Measurements from ENCODE around the gene CST1. TPM values are rescaled to one million over a fixed set of nuclear protein-coding genes. Genes with fewer than 3 reads are reported as not detected.
"Not testable (repeated sequence)": the region's sequence is repeated elsewhere in the genome, so short reads cannot be mapped to it uniquely, and the experiment has no call there.

Gene CST1, protein sequence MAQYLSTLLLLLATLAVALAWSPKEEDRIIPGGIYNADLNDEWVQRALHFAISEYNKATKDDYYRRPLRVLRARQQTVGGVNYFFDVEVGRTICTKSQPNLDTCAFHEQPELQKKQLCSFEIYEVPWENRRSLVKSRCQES
- 0.15 TPM in 1 of 2 replicates, not detected in the other for total RNA-seq (2014; rRNA removed; shearing (Covaris generic))

- DNase-seq (ENCODE audit: low spot score) = not testable (repeated sequence)
Measured at GRCh38 chr20:23750786-23751185, at the start of gene CST1. Gene CST1, minus strand, starts transcription at chr20:23750935. Its CDS starts 69 bp downstream, at chr20:23750866.

GRCh38 chr20:23799216-23799847 is 48.6 kb upstream of the CST1 start:
- not testable (repeated sequence) for DNase-seq (ENCODE audit: low spot score)

GRCh38 chr20:23795526-23795925 is 44.8 kb upstream of the CST1 start:
- DNase-seq (ENCODE audit: low spot score) = no peak

- no peak for DNase-seq (ENCODE audit: low spot score)
Measured at GRCh38 chr20:23794841-23795240, 44.1 kb upstream of the CST1 start.

DNA sequence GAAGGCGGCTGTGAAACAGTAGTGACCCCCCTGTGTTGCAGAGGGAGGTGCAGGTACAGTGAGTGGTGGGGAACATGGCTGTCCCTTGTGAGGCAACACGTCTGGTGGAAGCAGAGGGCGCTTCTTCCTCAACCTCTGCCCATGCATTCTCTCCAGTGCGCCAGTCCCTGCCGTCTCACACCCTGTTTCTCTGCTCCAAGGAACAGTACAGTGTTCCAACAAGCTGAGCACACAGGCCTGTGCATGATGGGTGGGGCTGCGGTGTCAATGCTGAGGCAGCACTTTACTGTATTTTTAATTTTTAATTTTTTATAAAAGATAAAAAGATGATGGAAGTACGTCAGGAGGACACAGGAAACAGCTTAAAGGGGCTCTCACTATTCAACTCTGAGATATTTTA is 43.3 kb upstream of the CST1 start:
- DNase-seq (ENCODE audit: low spot score) = no peak

DNA sequence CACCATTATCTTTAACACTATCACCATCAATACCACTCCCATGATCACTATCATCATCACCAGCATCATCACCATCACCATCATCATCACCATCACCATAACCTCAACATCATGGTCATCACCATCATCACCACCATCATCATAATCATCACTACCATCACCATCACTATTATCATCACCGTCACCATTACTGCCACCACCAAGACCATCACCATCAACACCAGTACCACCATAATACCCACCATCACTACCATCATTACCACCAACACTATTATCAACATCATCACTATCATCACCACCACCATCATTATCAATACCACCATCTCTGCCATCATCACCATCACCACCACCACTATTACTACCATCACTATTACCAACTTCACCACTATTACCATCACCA is 32.7 kb upstream of the CST1 start:
- DNase-seq (ENCODE audit: low spot score) = no peak

- no peak for DNase-seq (ENCODE audit: low spot score)
Measured at GRCh38 chr20:23782366-23782983, 31.7 kb upstream of the CST1 start.

DNA sequence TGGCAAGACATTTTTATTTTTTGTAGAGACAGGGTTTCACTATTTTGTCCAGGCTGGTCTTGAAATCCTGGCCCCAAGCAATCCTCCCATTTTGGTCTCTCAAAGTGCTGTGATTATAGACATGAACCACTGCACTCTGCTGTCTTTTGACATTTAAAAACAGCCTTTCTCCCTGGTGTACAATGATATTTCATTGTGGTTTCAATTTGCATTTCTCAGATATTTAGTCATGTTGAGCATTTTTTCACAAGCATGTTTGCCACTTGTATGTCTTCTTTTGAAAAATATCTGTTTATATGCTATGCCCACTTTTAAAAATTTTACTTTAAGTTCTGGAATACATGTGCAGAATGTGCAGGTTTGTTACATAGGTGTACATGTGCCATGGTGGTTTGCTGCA is 27.9 kb upstream of the CST1 start:
- not testable (repeated sequence) for DNase-seq (ENCODE audit: low spot score)

- not testable (repeated sequence) for DNase-seq (ENCODE audit: low spot score)
Measured at GRCh38 chr20:23777380-23777779, 26.6 kb upstream of the CST1 start.

- no peak for DNase-seq (ENCODE audit: low spot score)
Measured at GRCh38 chr20:23776067-23776771, 25.5 kb upstream of the CST1 start.

- DNase-seq (ENCODE audit: low spot score) = no peak
Measured at GRCh38 chr20:23774081-23774480, 23.3 kb upstream of the CST1 start.

- no peak for DNase-seq (ENCODE audit: low spot score)
Measured at GRCh38 chr20:23773579-23773978, 22.8 kb upstream of the CST1 start.

- DNase-seq (ENCODE audit: low spot score) = no peak
Measured at GRCh38 chr20:23773127-23773526, 22.4 kb upstream of the CST1 start.

DNA sequence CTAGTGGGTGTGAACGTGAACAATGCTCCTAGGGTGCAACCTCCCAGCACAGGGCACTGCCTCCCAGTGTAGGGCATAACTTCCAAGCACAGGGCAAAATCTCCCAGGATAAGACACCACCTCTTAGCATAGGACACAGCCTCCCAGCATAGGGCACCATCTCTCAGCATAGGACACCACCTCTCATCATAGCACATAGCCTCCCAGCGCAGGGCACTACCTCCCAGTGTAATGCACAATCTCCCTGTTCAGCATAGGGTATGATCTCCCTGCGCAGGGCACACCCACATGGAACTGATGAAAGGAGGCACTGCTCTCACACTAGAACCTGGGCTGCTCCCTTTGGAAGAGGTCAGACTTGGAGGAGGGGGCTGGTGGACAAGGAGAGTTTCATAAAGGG is 21.3 kb upstream of the CST1 start:
- no peak for DNase-seq (ENCODE audit: low spot score)

DNA sequence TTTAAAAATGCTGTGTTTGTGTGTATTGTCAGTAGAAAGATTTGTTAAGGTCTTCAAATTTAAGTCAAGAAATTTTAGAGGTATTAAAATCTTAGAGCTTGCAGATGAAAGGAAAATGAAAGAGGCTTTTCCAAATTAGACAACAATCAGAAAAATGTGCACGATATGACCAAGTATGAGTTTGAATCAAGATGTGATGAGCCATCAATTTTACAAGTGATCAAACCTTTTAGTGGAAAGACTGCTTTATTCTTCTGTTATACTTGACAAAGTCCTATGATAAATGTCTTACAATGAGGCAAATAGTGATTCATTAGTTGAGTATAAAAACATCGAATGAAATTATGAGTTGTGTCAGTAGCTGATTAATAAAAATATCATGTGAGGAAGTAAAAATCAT is 19.6 kb upstream of the CST1 start:
- DNase-seq (ENCODE audit: low spot score) = no peak

DNA sequence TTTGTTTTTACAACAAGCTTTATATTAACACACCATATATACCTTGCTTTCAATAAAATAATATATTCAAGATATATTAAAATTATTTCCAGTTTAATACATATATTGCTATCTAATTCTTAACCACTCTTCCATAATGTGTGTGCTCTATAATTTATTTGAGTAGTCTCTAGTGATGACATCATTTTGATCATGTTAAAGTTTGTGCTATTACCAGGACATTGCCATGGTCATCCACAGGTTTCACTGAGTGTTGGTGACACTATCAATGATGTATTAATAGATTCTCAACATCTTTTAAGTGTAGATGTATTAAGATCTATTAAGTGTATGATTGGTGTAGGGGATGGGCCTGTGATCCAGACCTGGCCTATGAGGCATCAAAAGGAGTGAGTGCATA is 17.8 kb upstream of the CST1 start:
- DNase-seq (ENCODE audit: low spot score) = not testable (repeated sequence)

GRCh38 chr20:23766531-23766930 is 15.8 kb upstream of the CST1 start:
- DNase-seq (ENCODE audit: low spot score) = no peak

DNA sequence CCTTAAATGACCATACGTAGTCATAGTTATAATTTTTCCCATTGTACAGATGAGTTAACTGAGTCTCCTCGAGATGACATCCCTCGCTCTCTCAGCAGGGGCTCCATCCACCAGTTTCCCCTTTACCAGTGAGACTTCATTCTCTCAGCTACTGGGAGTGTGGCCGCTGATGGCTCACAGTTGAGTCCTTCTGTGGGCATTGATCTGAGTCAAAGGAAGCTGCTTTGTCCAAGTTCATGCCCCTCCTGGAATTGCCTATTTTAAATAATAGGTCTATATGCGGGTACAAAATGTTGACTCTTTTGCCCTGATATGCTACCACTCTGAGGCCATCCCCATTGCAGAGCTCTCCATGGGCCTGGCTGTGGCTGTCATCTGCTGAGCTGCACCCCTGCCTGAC is 14.8 kb upstream of the CST1 start:
- DNase-seq (ENCODE audit: low spot score) = no peak

DNA sequence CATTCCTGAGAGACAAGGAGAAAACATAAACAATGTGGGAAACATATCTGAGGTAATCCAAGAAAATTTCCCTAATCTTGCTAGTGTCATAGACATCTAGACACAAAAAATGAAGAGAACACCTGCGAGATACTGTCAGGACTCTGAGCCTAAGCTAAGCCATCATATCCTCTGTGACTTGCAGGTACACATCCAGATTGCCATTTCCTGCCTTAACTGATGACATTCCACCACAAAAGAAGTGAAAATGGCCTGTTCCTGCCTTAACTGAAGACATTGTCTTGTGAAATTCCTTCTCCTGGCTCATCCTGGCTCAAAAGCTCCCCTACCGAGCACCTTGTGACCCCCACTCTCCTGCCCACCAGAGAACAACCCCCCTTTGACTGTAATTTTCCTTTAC is 13.9 kb upstream of the CST1 start:
- not testable (repeated sequence) for DNase-seq (ENCODE audit: low spot score)

DNA sequence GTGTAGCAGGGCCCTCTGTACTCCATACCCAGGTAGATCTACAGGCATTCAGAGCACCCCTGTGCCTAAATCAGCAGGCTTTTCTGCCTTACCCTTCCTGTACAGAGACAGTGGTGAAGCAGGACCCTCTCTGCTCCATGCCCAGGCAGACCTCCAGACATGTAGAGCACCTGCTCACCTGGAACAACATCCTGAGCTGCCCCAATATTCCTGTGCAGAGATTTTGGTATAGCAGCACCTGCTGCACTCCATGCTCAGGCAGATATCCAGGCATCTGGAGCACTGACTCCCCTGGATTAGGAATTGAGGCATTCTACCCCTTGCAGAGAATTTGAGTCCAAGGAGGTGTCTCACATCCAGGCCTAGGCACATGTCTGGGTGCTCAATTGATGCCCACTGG is 12.6 kb upstream of the CST1 start:
- DNase-seq (ENCODE audit: low spot score) = no peak

DNA sequence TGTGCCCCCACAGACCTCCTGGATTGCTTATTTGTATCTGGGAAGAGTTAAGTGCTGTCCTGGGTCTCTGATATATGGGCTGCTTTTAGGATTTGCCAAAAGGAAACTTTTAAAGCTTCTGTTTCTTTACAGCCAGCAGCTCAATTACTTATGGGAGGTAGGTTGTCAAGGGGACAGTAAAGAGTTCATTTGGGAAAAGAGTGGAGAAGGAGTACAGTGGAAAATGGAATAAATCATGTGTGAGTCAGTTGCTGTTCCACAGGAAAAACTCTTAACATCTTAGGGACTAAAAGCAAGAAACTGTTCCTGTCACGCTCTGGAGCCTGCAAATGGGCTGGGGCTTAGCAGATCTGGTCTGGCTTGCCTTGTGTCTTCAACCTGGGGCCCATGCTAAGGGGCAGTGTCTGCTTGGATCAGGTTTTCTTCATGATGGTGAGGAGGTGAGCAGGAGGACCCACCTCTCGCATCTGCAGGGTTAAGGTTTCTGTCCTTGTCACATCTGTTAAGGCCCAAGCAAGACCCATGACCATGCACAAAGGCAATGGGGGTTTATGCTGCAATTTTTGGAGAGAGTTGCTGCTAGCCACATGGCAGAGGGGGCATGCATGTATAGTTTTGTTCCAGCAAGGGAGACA is 8.7 kb upstream of the CST1 start:
- DNase-seq (ENCODE audit: low spot score) = no peak

- DNase-seq (ENCODE audit: low spot score) = not testable (repeated sequence)
Measured at GRCh38 chr20:23756792-23757191, 6.1 kb upstream of the CST1 start.
